ENCODE results near the gene ARHGEF28.

The ARHGEF28 gene

GRCh38 chr5:73943397-73943796, 317.4 kb downstream of the ARHGEF28 start:
- Histone ChIP-seq H3K27me3 (ENCODE audit: insufficient read depth, low read length) (no peaks in the 10 kb centered on the region), H3K27ac (ENCODE audit: low read depth, low read length) (no peak overlapping the region), H3K4me1 (ENCODE audit: control insufficient read depth, insufficient read depth, low read length, unreplicated experiment) (peaks cover 22% of the 10 kb centered on the region), H2AFZ (ENCODE audit: low read length, unreplicated experiment) (no peak overlapping the region), H3K79me2 (ENCODE audit: control insufficient read depth, insufficient read depth, low read length, unreplicated experiment) (no peaks in the 10 kb centered on the region), H3K4me3 (ENCODE audit: low read depth, low read length) (no peak overlapping the region), H3K36me3 (ENCODE audit: insufficient read depth, low read length) (peaks cover 13% of the 10 kb centered on the region)

- Histone ChIP-seq H3K4me1 (ENCODE audit: control insufficient read depth, insufficient read depth, low read length, unreplicated experiment) (peaks cover 20% of the 10 kb centered on the region), H3K79me2 (ENCODE audit: control insufficient read depth, insufficient read depth, low read length, unreplicated experiment) (no peaks in the 10 kb centered on the region), H3K27ac (ENCODE audit: low read depth, low read length) (no peak overlapping the region), H2AFZ (ENCODE audit: low read length, unreplicated experiment) (no peak overlapping the region), H3K36me3 (ENCODE audit: insufficient read depth, low read length) (peaks cover 13% of the 10 kb centered on the region), H3K4me3 (ENCODE audit: low read depth, low read length) (no peak overlapping the region), H3K27me3 (ENCODE audit: insufficient read depth, low read length) (no peaks in the 10 kb centered on the region)
Observed at GRCh38 chr5:73944581-73944980, 318.6 kb downstream of the ARHGEF28 start.

DNA sequence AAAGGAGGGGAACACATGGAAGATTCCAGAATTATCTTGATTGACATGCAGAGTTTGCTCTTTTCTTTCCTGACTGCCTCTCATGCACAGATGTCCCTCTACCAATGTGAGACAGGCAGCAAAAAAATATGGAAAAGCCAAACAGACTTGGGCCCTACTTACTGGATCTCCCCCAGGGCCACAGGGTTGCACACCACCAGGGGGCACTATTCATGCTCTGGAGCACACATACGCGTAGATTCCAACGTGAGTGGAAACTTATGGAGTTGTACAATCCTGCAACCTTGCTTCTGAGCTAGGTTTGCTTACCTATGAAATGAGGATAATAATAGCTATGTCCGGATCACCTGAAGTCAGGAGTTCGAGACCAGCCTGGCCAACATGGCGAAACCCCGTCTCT, 319.5 kb downstream of the ARHGEF28 start:
- no peaks in the 10 kb centered on the region for H3K79me2 ChIP-seq (ENCODE audit: control insufficient read depth, insufficient read depth, low read length, unreplicated experiment)

DNA sequence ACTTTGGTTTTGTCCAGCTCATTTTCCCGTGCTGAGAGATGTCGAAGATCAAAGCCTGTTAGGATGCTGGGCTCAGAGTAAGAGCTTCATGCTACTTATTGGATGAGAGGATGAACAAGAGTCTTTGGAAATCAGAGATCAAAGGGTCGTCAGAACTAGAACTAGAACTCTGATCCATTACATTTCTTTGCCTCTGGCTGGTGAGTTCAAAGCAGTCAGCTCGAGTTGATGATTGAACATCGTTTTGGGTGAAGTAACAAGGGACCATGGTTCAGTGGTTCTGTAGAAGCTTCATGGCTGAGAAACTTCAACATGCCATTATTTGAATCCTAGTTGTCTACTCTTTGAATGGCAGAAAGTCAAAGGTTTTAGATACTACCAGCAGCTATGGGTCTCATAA, 320.3 kb downstream of the ARHGEF28 start:
- Histone ChIP-seq H3K79me2 (ENCODE audit: control insufficient read depth, insufficient read depth, low read length, unreplicated experiment) (no peaks in the 10 kb centered on the region), H3K4me1 (ENCODE audit: control insufficient read depth, insufficient read depth, low read length, unreplicated experiment) (peaks cover 21% of the 10 kb centered on the region), H2AFZ (ENCODE audit: low read length, unreplicated experiment) (no peak overlapping the region), H3K36me3 (ENCODE audit: insufficient read depth, low read length) (peaks cover 13% of the 10 kb centered on the region), H3K27me3 (ENCODE audit: insufficient read depth, low read length) (no peaks in the 10 kb centered on the region), H3K27ac (ENCODE audit: low read depth, low read length) (no peak overlapping the region), H3K4me3 (ENCODE audit: low read depth, low read length) (no peak overlapping the region)

More for the DNA sequence above, 319.5 kb downstream of the ARHGEF28 start:
- no peak overlapping the region for H3K4me3 ChIP-seq (ENCODE audit: low read depth, low read length)
- H3K36me3 ChIP-seq (ENCODE audit: insufficient read depth, low read length): peaks cover 13% of the 10 kb centered on the region
- no peak overlapping the region for H2AFZ ChIP-seq (ENCODE audit: low read length, unreplicated experiment)
- H3K27me3 ChIP-seq (ENCODE audit: insufficient read depth, low read length): no peaks in the 10 kb centered on the region
- H3K27ac ChIP-seq (ENCODE audit: low read depth, low read length): no peak overlapping the region
- peaks cover 21% of the 10 kb centered on the region for H3K4me1 ChIP-seq (ENCODE audit: control insufficient read depth, insufficient read depth, low read length, unreplicated experiment)

GRCh38 chr5:73946919-73947602, 321.1 kb downstream of the ARHGEF28 start:
- H3K36me3 ChIP-seq (ENCODE audit: insufficient read depth, low read length): peaks cover 13% of the 10 kb centered on the region
- H2AFZ ChIP-seq (ENCODE audit: low read length, unreplicated experiment): no peak overlapping the region
- no peaks in the 10 kb centered on the region for H3K27me3 ChIP-seq (ENCODE audit: insufficient read depth, low read length)
- no peak overlapping the region for H3K27ac ChIP-seq (ENCODE audit: low read depth, low read length)
- peaks cover 21% of the 10 kb centered on the region for H3K4me1 ChIP-seq (ENCODE audit: control insufficient read depth, insufficient read depth, low read length, unreplicated experiment)
- no peaks in the 10 kb centered on the region for H3K79me2 ChIP-seq (ENCODE audit: control insufficient read depth, insufficient read depth, low read length, unreplicated experiment)
- H3K4me3 ChIP-seq (ENCODE audit: low read depth, low read length): no peak overlapping the region

GRCh38 chr5:73947906-73948640, 322.1 kb downstream of the ARHGEF28 start:
- no peak overlapping the region for H3K27ac ChIP-seq (ENCODE audit: low read depth, low read length)
- H3K36me3 ChIP-seq (ENCODE audit: insufficient read depth, low read length): peaks cover 6% of the 10 kb centered on the region; the same call in 1 of the 2 replicates
- no peaks in the 10 kb centered on the region for H3K79me2 ChIP-seq (ENCODE audit: control insufficient read depth, insufficient read depth, low read length, unreplicated experiment)
- H3K27me3 ChIP-seq (ENCODE audit: insufficient read depth, low read length): no peaks in the 10 kb centered on the region
- H3K4me3 ChIP-seq (ENCODE audit: low read depth, low read length): no peak overlapping the region
- H2AFZ ChIP-seq (ENCODE audit: low read length, unreplicated experiment): no peak overlapping the region
- peaks cover 21% of the 10 kb centered on the region for H3K4me1 ChIP-seq (ENCODE audit: control insufficient read depth, insufficient read depth, low read length, unreplicated experiment)

- H3K36me3 ChIP-seq (ENCODE audit: insufficient read depth, low read length): no peaks in the 10 kb centered on the region
- H3K27me3 ChIP-seq (ENCODE audit: insufficient read depth, low read length): no peaks in the 10 kb centered on the region
- H3K4me1 ChIP-seq (ENCODE audit: control insufficient read depth, insufficient read depth, low read length, unreplicated experiment): peaks cover 21% of the 10 kb centered on the region
- H2AFZ ChIP-seq (ENCODE audit: low read length, unreplicated experiment): no peak overlapping the region
- H3K27ac ChIP-seq (ENCODE audit: low read depth, low read length): no peak overlapping the region
- H3K79me2 ChIP-seq (ENCODE audit: control insufficient read depth, insufficient read depth, low read length, unreplicated experiment): no peaks in the 10 kb centered on the region
- no peak overlapping the region for H3K4me3 ChIP-seq (ENCODE audit: low read depth, low read length)
Observed at GRCh38 chr5:73948720-73949119, 322.7 kb downstream of the ARHGEF28 start.

GRCh38 chr5:73950441-73950873, 324.5 kb downstream of the ARHGEF28 start:
- peaks cover 21% of the 10 kb centered on the region for H3K4me1 ChIP-seq (ENCODE audit: control insufficient read depth, insufficient read depth, low read length, unreplicated experiment)

DNA sequence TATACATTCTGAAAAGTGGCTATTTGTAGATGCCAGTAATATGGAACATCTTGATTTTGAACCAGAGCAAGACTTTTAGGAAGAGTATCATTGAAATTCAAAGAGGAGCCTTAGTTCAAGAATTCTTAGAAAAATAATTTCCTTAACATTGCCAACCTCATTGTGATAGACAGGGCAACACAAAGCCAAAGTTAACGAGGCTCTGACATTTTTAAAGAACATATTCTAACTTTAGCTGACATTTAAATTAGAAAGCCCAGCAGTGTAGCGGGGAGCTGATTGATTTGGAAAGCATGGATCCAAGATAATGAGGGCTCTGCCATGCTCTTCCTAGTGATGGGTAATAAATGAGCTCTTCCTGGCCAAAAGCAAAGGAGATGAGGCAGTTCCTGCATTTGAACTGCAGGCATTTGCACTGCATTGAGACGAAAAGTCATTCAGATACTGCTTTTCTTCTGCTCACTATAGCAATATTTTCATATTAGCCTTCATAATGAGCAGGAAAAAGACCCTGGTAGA, 325.0 kb downstream of the ARHGEF28 start:
- H3K4me1 ChIP-seq (ENCODE audit: control insufficient read depth, insufficient read depth, low read length, unreplicated experiment): peaks cover 21% of the 10 kb centered on the region

More at GRCh38 chr5:73950441-73950873, 324.5 kb downstream of the ARHGEF28 start:
- Histone ChIP-seq H3K36me3 (ENCODE audit: insufficient read depth, low read length) (no peaks in the 10 kb centered on the region), H3K79me2 (ENCODE audit: control insufficient read depth, insufficient read depth, low read length, unreplicated experiment) (no peaks in the 10 kb centered on the region), H3K27ac (ENCODE audit: low read depth, low read length) (no peak overlapping the region), H3K27me3 (ENCODE audit: insufficient read depth, low read length) (no peaks in the 10 kb centered on the region), H3K4me3 (ENCODE audit: low read depth, low read length) (no peak overlapping the region), H2AFZ (ENCODE audit: low read length, unreplicated experiment) (no peak overlapping the region)

DNA sequence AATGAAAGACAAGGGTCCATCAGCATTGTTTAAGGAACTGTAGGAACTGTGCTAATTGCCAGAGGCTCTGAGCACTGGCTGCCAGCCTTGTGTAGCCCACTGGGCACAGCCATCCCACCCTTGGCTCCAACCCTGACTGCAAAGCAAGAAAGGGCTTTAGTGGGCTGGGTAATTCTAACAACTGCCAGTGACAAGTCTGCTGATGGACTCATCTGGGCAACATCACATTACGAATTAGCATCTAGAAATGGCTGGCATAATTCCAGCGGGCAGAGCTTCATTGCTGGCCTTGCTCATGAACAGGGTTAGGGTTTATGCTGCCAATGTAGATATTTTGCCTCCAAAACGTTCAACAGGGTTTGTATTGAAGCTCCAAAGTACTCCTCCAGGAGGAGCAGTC, 326.9 kb downstream of the ARHGEF28 start:
- Histone ChIP-seq H3K27me3 (ENCODE audit: insufficient read depth, low read length) (no peaks in the 10 kb centered on the region), H3K36me3 (ENCODE audit: insufficient read depth, low read length) (no peaks in the 10 kb centered on the region), H3K4me3 (ENCODE audit: low read depth, low read length) (no peak overlapping the region), H3K79me2 (ENCODE audit: control insufficient read depth, insufficient read depth, low read length, unreplicated experiment) (no peaks in the 10 kb centered on the region), H2AFZ (ENCODE audit: low read length, unreplicated experiment) (no peak overlapping the region), H3K4me1 (ENCODE audit: control insufficient read depth, insufficient read depth, low read length, unreplicated experiment) (peaks cover 21% of the 10 kb centered on the region), H3K27ac (ENCODE audit: low read depth, low read length) (no peak overlapping the region)

More for the DNA sequence above, 325.0 kb downstream of the ARHGEF28 start:
- Histone ChIP-seq H3K79me2 (ENCODE audit: control insufficient read depth, insufficient read depth, low read length, unreplicated experiment) (no peaks in the 10 kb centered on the region), H3K27ac (ENCODE audit: low read depth, low read length) (no peak overlapping the region), H3K4me3 (ENCODE audit: low read depth, low read length) (no peak overlapping the region), H2AFZ (ENCODE audit: low read length, unreplicated experiment) (no peak overlapping the region), H3K27me3 (ENCODE audit: insufficient read depth, low read length) (no peaks in the 10 kb centered on the region), H3K36me3 (ENCODE audit: insufficient read depth, low read length) (no peaks in the 10 kb centered on the region)
